ENCODE measurements around the gene PHF19.

PHF19 gene

DNA sequence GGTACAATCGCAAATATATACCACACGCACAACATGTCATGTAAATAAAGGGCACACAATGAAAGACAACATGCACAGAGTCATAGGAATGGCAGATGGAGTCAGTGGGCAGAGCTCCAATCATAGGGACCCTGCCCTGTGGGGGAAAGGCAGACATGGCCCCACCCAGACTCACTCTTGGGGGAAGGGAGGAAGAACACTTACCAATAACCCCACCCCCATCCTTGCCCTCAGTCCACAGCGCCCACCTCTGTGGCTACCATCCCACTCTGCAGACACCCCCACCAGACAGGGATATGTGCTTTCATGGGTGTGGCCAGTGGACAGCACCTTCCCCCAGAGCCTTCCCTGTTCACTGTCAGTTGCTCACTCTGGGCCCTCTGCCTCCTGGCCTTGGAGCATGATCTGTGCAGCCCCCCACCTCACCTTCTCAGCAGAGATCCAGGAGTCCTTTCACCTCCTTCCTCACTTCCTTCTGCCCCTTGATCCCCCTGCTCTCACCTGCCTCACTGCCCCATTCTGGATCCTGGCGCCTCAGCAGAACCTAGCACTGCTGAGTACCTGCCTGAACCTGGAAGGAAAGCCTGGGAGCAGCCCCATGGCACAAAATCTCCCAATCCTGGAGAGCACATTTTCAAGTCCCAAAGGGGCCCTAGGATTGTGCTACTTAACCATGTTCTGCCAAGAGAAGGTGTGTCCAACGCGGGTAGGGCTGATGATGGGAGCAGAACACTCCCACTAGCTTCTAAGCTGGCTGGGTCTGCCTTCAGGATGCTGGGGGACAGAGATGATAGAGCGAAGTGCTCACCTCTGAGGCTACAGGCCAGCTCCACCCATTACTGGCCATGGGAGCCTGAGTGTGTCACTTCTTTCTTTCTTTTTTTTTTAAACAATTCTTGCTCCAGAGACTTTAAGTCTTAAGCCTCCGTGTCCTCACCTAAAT is 1.5 kb upstream of the PHF19 start:
- H3K4me3 ChIP-seq (ENCODE audit: low read depth in 1 of 2, low read length in 1 of 2) = no peak overlapping the region
- H3K27me3 ChIP-seq = no peaks in the 10 kb centered on the region
- no peak overlapping the region for H3K27ac ChIP-seq

DNA sequence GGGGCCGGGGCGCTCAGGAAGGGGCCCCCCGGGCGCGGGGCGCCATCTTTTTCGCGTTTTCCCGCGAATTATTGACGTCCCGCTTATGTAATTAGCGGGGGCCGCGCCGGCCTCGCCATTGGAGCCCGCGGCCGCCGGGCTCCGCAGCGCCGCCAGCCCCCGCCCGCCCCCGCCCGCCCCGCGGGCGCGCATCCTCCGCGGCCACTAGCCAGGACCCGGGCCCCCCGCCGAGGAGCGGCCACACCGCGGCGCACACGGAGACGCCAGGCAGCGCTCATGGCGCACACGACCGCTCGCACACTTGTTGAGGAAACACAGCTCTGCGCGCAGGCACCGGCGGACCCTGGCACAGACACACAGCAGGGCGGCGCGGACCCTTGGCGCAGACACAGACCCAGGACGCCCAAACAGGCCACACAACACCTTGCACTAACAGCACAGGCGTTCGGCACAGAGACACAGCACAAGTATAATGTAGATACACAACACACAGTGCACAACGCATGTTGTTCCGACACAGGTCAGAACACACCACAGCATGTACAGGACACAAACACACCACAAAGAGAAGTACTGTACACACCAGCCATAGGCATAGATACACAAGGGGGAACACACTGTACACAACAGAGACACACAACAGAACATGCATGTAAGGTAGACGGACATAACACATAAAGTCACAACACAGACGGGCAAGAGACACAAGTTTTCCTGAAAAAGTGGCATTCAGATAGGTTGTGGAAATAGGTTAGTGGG is 467 bp upstream of the PHF19 start:
- Histone ChIP-seq H3K4me1 (ENCODE audit: control insufficient read depth in 1 of 2, insufficient read depth in 1 of 2, low read depth in 1 of 2, low read length in 1 of 2) (peaks cover 17 to 20% of the 10 kb centered on the region in 2 experiments), H3K4me3 (ENCODE audit: low read depth in 1 of 2, low read length in 1 of 2) (peak overlapping the region; percentile 81 to 91), H3K27me3 (no peaks in the 10 kb centered on the region), H3K36me3 (peaks cover 8% of the 10 kb centered on the region), H3K9me3 (no peaks in the 10 kb centered on the region), H3K27ac (peak overlapping the region; percentile 85)
- TF ChIP-seq, protein P1, sequence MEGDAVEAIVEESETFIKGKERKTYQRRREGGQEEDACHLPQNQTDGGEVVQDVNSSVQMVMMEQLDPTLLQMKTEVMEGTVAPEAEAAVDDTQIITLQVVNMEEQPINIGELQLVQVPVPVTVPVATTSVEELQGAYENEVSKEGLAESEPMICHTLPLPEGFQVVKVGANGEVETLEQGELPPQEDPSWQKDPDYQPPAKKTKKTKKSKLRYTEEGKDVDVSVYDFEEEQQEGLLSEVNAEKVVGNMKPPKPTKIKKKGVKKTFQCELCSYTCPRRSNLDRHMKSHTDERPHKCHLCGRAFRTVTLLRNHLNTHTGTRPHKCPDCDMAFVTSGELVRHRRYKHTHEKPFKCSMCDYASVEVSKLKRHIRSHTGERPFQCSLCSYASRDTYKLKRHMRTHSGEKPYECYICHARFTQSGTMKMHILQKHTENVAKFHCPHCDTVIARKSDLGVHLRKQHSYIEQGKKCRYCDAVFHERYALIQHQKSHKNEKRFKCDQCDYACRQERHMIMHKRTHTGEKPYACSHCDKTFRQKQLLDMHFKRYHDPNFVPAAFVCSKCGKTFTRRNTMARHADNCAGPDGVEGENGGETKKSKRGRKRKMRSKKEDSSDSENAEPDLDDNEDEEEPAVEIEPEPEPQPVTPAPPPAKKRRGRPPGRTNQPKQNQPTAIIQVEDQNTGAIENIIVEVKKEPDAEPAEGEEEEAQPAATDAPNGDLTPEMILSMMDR (IDR thresholded peaks at IDR 0.05) = no peak

More for the DNA sequence above, 1.5 kb upstream of the PHF19 start:
- Histone ChIP-seq H3K36me3 (peaks cover under 1% of the 10 kb centered on the region), H3K9me3 (no peaks in the 10 kb centered on the region), H3K4me1 (ENCODE audit: control insufficient read depth in 1 of 2, insufficient read depth in 1 of 2, low read depth in 1 of 2, low read length in 1 of 2) (peaks cover 17 to 20% of the 10 kb centered on the region in 2 experiments)
- TF ChIP-seq, protein P1 (IDR thresholded peaks at IDR 0.05) = no peak

DNA sequence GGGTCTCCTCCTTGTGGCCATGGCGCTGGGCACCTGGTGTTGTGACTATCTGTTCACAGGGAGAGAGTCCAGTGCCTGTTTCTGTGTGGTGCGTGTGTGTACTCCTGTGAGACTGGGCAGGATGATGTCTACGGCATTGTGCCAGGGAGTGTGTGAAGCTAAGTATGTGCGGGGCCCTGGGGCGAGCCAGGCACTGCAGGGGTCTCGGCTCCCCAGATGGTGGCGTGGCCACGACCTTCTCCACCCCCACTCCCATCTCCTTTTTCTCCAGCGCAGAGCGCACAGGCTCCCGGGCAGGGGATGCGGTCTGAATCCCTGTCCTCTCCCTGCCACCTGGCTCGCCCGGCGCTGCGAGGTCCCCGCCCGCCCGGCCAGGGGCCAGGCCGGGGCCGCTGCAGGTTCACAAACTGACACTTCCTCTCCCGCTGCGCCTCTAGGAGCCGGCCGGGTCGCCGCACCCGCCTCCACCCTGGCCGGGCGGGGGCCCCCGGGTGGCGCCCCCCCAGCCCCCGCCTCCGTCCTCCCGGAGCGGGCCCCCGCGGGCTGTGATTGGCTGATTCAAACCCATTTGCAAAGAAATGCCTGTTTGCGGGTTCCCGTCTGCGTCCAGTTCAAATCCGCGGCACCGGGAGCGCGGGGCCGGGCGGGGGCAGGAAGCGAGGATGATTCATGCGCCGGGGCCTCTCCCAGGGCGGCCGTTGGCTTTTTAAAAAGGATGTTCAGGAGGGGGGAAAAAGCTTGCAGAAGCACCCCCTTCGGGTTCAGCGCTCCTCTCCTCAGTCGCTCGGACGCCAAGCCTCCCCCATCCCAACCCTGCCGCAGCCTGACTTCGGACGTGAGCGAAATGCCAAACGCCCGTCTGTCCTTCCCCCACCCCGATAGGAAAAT is 790 bp downstream of the PHF19 start:
- no peaks in the 10 kb centered on the region for H3K9me3 ChIP-seq
- peak overlapping the region; percentile 85 for H3K27ac ChIP-seq
- H3K4me3 ChIP-seq (ENCODE audit: low read depth in 1 of 2, low read length in 1 of 2) = peak overlapping the region; percentile 81 to 91
- peaks cover 17 to 20% of the 10 kb centered on the region in 2 experiments for H3K4me1 ChIP-seq (ENCODE audit: control insufficient read depth in 1 of 2, insufficient read depth in 1 of 2, low read depth in 1 of 2, low read length in 1 of 2)
- peaks cover 8% of the 10 kb centered on the region for H3K36me3 ChIP-seq
- no peaks in the 10 kb centered on the region for H3K27me3 ChIP-seq
- TF ChIP-seq, protein P1 (IDR thresholded peaks at IDR 0.05) = peak; percentile 37

DNA sequence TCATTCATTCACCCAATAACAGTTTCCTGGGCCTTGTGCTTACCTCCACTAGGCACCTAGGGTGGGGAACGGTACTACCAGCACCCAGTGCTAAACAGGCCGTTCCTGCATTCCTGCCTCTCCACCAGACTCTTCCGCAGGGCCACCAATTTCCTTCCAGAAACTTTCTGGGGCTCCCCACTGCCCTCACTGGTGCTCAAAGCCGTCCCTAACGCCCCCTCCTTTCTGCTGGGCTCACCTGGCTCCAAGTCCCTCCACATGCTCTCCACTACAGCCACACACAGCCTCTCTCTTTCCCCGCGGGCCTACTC is 1.4 kb downstream of the PHF19 start:
- Histone ChIP-seq H3K9me3 (no peaks in the 10 kb centered on the region), H3K4me1 (ENCODE audit: control insufficient read depth in 1 of 2, insufficient read depth in 1 of 2, low read depth in 1 of 2, low read length in 1 of 2) (peaks cover 17 to 20% of the 10 kb centered on the region in 2 experiments), H3K27me3 (no peaks in the 10 kb centered on the region), H3K27ac (peak overlapping the region; percentile 85), H3K4me3 (ENCODE audit: low read depth in 1 of 2, low read length in 1 of 2) (peak overlapping the region; percentile 81 to 91), H3K36me3 (peaks cover 8% of the 10 kb centered on the region)
- TF ChIP-seq, protein P1 (IDR thresholded peaks at IDR 0.05) = no peak

DNA sequence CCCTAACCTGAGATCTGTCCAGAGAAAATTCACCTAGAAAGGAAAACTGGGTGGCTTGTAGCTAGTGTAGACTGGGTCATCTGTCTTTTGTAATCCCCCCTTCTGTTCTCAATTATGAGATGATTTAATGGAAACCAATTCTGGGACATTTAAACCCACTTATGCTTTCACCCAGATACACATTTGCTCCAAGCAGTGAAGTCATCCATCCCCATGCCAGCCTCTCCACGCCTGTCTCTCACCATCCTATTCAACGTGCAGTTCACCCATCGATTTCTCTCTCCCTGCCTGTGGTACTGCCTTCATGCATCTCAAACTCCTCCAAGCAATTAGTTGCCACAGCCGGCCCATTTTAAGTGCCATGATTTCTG is 1.8 kb downstream of the PHF19 start:
- H3K27ac ChIP-seq = peak overlapping the region; percentile 85
- H3K9me3 ChIP-seq = no peaks in the 10 kb centered on the region
- no peaks in the 10 kb centered on the region for H3K27me3 ChIP-seq
- peaks cover 8% of the 10 kb centered on the region for H3K36me3 ChIP-seq
- no peak overlapping the region for H3K4me3 ChIP-seq (ENCODE audit: low read depth in 1 of 2, low read length in 1 of 2)
- peaks cover 20 to 22% of the 10 kb centered on the region in 2 experiments for H3K4me1 ChIP-seq (ENCODE audit: control insufficient read depth in 1 of 2, insufficient read depth in 1 of 2, low read depth in 1 of 2, low read length in 1 of 2)
- TF ChIP-seq, protein P1 (IDR thresholded peaks at IDR 0.05) = no peak
